ENCODE measurements around the gene HNRNPUL2. TPM values are rescaled to one million over a fixed set of nuclear protein-coding genes. Genes with fewer than 3 reads are reported as not detected.

HNRNPUL2 gene
- total and polyA plus RNA-seq, 2 of the 8 experiments (the other 6 are each of a cell fraction or from before 2014, with no cell fraction given), result 14.9 to 46.4 TPM

DNA sequence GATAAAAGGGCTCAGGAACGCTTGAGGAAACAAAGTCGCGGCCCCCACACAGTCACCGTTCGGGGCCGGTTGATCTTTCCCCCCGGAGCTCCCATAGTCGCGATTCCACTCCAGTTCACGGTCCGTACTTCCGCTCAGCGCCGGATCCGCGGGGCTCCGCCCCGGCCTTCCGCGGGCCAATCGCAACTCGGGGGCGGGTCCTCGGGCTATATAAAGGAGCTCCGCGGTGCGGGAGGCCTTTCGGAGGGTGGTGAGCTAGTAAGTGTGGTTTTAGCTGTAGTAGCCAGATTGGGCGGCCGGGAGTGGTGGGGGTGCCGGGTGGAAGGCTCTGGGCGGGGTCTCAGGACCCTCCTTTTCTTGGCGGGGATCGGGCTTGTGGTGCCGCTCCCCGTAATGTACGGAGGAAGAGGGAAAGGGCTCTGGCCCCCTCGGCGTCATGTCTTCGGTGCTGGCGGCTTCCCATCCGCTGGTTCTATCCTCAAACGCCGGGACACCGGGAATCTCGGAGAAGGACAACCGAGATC is 62.1 kb downstream of the HNRNPUL2 start, which contains the start of the genes C11orf98 and CSKMT (continued):
- TF ChIP-seq EGR1 (IDR thresholded peaks at IDR 0.05; ENCODE audit: borderline replicate concordance, low read depth, low read length) (peak; percentile 68), SP1 (IDR thresholded peaks at IDR 0.05; ENCODE audit: low read depth, low read length) (peak; percentile 94), POLR2A (IDR thresholded peaks at IDR 0.05; ENCODE audit: control extremely low read depth in 1 of 2, low read depth in 2 of 2, low read length in 2 of 2) (peak; percentile 100), SRF (IDR thresholded peaks at IDR 0.05; ENCODE audit: low read depth, low read length) (0 out of 2 replicates have a peak, but pooled peaks have one; percentile 10), POLR2AphosphoS5 (IDR thresholded peaks at IDR 0.05; ENCODE audit: low read depth, low read length) (peak; percentile 99), BACH1 (IDR thresholded peaks at IDR 0.05; ENCODE audit: low read length) (peak; percentile 73; the same call in 1 of the 2 replicates), KDM5A (IDR thresholded peaks at IDR 0.05; ENCODE audit: low read length) (0 out of 2 replicates have a peak, but pooled peaks have one; percentile 32), TBP (IDR thresholded peaks at IDR 0.05; ENCODE audit: low read depth, low read length) (peak; percentile 98), CEBPB (IDR thresholded peaks at IDR 0.05; ENCODE audit: low read depth, low read length) (no peak), TAF7 (optimal IDR thresholded peaks at IDR 0.05; ENCODE audit: borderline replicate concordance, low read depth, low read length) (peak; percentile 96), HDAC6 (IDR thresholded peaks at IDR 0.05; ENCODE audit: low read depth, low read length) (no peak), ZNF274 (IDR thresholded peaks at IDR 0.05; ENCODE audit: borderline replicate concordance, extremely low read depth, low read length) (no peak), CTBP2 (IDR thresholded peaks at IDR 0.05; ENCODE audit: borderline replicate concordance, insufficient read depth, insufficient read length, low read length) (no peak), GTF2F1 (IDR thresholded peaks at IDR 0.05; ENCODE audit: borderline replicate concordance, low read depth, low read length) (peak; percentile 98), BRCA1 (IDR thresholded peaks at IDR 0.05; ENCODE audit: low read depth, low read length) (no peak)
